ENCODE results near the gene SLCO1A2.
"Not testable (repeated sequence)": the region's sequence is repeated elsewhere in the genome, so short reads cannot be mapped to it uniquely, and the experiment has no call there.

SLCO1A2 gene, protein sequence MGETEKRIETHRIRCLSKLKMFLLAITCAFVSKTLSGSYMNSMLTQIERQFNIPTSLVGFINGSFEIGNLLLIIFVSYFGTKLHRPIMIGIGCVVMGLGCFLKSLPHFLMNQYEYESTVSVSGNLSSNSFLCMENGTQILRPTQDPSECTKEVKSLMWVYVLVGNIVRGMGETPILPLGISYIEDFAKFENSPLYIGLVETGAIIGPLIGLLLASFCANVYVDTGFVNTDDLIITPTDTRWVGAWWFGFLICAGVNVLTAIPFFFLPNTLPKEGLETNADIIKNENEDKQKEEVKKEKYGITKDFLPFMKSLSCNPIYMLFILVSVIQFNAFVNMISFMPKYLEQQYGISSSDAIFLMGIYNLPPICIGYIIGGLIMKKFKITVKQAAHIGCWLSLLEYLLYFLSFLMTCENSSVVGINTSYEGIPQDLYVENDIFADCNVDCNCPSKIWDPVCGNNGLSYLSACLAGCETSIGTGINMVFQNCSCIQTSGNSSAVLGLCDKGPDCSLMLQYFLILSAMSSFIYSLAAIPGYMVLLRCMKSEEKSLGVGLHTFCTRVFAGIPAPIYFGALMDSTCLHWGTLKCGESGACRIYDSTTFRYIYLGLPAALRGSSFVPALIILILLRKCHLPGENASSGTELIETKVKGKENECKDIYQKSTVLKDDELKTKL

DNA sequence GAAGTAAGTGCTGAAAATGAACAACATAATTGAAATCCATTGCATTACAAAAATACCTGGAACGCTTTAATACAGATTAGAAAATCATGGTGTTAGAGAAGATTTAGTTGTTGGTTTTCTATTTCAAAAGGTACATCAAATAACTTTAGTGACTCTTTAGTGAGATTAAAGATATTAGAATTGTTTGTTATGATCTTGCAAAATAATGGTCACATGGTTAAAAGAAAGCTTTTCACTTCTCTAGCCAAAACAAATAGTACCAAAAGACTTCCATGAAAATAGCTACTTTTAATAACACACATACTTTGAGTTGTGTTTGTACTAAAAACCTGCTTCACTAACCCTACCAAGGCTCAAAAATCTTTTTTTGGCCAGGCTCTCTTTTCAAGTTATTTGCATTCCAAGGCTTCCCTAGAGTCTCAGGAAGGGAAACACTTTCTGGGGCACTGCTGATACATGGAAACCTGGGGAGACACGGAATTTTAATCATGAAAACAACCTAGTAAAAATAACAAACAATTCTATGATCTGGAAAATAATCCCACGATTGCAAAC is at the start of gene SLCO1A2:
Gene SLCO1A2 (minus strand): TSS at position 147 of the 555 bp plus-strand sequence. CDS start 270 bp downstream, outside the sequence.
- no peak for DNase-seq

DNA sequence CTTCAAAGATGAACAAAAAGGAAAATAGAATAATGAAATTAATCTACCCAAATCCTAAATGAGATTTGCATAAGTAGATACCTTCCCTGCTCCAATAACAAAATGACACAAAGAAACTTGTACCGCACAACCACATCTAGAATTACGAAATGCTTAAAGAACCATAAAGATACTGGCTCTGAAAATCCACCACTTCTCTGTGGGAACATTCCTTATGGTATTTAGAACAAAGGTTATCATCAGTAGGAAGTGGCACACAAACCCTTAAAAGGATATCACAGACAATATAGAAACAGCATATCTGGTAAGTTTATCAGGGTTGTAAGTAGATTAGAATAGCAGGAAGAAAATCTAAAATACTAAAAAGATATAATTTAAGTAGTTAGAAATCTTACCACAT is 49.5 kb upstream of the SLCO1A2 start:
- no peak for DNase-seq

DNA sequence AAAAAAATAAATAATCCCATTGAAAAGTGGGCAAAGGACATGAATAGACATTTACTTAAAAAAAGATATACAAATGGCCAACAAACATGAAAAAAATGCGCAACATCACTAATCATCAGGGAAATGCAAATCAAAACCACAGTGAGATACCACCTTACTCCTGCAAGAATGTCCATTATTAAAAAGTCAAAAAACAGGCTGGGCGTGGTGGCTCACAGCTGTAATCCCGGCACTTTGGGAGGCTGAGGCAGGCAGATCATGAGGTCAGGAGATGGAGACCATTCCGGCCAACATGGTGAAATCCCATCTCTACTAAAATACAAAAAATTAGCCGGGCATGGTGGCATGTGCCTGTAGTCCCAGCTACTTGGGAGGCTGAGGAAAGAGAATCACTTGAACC is 46.6 kb upstream of the SLCO1A2 start:
- DNase-seq, result not testable (repeated sequence)

DNA sequence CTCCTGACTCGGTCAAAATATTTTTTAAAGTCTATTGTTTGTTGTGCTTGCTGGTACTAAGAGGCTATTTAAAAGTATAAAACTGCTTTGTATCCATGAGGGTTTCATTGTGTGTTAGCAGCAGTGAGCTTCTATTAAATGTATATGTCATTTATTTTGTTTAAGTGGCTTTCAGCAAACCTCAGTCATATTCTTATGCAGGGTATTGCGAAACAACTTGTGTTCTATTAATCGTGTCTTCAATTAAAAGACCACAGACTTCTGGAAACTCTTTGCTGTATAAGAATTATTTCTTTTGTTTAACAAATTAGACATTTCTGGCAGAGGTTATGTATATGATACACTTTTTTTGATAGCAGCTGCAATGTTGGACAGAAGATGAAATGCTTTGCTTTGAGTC is 44.5 kb upstream of the SLCO1A2 start:
- no peak for DNase-seq

DNA sequence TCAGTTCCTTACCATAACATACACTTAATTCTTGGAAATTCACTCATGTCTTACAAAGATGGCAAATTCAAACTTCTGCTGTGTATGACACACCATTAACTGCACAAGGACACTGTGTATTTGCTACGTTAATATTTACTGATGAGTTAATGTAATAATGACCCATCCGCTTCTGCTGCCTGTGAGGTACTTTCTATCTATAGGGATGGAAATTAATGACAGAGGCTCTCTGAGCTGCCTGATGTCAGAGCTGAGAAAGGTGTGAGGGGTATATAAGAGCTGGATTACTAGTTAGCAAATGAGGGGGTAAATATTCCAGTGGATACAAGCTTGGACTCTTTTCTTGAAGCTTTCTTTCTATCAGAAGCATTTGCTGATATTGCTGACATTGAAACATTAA is 37.9 kb upstream of the SLCO1A2 start, which contains the start of gene IAPP:
Gene IAPP (plus strand): TSS at position 301 of the 400 bp plus-strand sequence. CDS start 450 bp downstream, outside the sequence.
- no peak for DNase-seq

DNA sequence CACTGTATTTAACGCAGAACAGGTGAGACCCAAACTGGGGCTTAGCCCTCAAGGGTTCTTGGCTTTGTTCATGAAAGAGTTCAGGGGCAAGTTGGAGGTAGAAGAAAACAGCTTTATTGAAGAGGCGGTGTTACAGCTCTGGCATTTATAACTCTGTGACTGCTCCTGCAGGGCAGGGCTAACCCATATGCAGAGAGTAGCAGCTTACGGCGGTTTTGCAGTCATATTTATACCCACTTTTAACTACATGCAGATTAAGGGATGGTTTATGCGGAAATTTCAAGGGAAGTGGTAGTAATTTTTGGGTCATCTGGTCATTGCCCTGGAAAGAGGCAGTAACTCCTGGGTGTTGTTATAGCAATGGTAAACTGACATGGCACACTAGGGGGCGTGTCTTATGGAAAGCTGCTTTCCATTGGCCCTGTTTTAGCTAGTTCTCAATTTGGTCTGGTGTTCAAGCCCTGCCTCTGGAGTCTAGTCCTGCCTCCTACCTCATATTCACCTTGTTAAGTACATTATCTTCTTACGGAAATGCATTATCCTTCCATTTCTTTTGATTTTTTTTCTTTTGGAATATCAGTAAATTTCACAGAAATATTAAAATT is 36.2 kb upstream of the SLCO1A2 start:
- DNase-seq, result no peak

DNA sequence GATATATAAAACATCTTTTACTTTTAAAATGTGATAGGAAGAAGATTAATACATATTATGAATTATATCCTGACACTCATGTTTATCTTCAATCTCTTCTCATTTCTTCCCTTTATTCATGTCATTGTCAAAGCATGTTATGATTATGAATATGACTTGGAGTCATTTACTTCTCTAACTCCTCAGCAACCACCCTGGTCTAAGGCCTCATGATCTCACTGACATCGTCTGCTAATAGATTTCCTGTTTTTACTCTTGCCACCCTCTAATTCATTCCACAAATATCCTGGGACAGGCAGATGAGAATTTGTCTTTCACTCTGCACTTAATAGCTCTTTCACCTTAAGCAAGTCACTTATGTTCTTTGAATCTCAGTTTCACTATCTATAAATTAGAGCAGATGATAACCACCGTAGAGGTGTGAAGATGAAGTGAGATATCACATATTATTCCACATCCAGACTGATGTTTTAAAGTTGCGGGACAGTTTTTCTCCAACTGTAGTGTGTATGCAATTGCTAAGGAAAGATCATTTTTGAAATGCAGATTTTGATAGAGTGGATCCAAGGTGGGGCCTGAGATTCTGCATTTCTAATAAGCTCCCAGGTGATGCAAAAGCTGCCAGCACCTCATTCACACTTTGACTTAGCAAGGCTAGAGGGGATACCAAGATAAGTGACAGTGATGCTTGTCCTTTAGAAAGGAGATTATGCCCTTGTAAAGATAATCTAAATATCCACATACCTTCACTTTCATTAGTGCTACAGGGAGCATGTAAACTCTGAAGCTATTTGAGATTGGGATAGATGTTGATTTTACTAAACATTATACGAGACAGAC is 34.6 kb upstream of the SLCO1A2 start:
- no peak for DNase-seq

DNA sequence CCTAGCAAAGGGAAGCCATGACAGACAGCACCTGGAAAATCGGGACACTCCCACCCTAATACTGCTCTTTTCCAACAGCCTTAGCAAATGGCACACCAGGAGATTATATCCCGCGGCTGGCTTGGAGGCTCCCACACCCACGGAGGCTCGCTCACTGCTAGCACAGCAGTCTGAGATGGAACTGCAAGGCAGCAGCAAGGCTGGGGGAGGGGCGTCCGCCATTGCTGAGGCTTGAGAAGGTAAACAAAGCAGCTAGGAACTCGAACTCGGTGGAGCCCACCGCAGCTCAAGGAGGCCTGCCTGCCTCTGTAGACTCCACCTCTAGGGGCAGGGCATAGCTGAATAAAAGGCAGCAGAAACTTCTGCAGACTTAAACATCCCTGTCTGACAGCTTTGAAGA is 25.9 kb upstream of the SLCO1A2 start:
- DNase-seq, result not testable (repeated sequence)

DNA sequence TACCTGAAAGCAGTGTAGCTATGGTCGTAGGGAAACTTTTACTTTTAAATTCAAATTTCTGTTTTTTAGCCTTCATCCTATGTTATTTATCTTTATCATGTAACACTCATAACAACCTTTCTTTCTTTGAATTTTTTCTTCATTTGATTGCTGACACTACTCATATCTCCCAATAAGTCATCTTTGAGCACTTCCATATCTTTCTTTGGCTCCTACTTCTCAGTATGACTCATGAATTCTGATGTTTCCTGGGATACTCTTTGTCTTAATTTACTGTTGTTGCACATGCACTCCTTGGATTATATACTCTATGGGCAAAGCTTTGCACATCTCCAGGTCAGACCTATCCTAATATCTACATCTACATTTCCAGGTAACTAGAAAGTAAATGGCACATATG is 19.9 kb upstream of the SLCO1A2 start:
- DNase-seq, result no peak

DNA sequence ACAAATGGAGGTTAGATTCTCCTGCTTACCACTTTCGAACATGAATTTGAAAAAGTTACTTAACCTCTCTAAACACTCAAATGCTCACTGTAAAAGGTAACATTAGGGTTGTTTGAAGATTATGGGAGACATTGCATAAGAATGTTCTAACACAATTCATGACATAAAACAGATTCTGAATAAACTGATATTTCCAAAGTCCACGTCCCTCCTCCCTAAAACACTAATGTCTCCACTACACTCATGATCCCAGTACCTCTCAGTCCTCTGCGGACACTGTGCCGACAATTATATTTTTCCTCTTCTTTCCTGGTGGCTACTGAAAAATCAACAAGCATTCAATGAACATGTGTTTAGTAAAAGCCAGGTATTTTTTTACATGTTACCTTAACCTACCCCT is 19.2 kb upstream of the SLCO1A2 start:
- no peak for DNase-seq

DNA sequence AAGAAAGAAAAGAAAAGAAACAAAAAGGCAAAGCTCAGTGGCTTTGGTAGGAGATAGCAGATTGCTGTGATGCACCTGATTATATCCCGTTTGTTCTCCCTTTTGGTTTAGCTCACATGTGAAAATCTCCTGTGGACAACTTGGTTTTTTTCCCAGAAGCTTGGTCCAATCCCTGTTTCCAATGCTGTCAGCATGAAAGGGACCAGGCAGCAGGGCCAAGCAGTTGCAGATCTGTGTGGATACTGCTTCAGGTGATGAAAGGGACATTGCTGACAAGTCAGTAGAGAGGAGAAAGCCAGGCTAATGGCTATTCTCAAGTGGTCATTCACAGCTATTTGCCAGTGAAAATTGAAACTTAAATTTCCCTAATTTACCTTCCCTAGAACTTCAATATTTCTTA is 18.8 kb upstream of the SLCO1A2 start:
- no peak for DNase-seq

DNA sequence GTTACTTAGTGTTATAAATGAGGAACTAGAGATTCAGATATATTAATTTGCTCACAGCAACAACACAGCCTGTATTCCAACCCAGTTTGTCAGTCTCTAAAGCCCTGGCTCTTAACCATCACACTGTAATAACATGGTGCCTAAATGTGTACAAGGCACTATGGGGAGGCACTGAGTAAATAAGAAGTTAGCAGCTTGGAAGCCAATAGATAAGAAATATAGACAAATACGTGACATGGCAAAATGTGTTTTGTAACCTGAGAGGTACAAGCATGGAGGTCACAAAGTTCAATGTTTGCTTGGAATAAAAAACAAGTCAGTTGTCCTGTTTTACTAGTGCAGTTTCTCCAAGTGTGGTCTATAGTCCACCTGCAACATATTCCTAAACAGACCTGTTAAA is 16.3 kb upstream of the SLCO1A2 start:
- DNase-seq, result no peak

DNA sequence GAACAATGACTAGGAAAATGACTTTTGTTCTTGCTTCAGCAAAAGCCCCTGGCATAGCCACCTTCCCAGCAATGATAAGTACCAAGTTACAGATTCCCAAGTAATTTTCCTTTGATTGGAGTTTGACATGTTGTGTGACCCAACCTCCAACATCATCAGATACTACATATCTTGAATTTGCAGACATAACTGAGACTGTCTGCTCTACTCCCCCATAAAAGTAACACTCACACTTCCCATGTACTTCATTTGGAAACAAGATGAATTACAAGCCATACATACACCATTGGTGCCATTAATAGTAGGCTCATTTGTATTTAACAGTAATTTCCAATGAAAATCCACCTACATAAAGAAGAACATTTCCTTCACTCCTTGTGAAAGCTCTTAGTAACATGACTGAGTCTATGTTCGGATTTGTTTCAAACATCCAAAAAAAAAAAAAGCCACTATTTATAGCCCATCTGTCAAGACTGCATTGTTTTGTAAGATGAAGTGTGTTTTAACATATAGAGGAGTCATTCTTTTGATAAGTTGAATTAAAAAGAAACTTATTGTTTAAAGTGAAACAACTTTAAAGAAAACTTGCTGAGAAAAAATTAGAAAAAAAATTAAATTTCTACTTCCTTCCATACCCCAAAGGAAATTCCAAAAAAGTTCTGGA is 12.0 kb upstream of the SLCO1A2 start:
- no peak for DNase-seq

DNA sequence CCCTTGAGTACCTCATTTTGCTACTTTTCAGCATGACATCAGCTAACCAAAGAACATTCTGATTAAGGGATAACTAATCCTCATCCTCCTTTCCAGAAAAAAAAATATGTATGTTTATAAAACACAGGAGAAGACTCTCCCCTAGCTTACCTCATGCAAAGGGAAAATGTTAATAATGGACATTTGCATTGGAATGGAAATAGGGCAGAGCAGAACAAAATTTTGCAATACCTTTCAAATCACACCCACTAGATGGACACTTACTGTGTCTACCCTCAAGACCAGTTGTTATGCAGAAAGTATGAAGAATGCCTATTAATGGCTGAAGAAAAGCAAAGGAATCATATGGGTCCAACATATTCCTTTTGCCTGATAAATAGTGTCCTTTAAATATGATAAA is 8.9 kb upstream of the SLCO1A2 start:
- no peak for DNase-seq

DNA sequence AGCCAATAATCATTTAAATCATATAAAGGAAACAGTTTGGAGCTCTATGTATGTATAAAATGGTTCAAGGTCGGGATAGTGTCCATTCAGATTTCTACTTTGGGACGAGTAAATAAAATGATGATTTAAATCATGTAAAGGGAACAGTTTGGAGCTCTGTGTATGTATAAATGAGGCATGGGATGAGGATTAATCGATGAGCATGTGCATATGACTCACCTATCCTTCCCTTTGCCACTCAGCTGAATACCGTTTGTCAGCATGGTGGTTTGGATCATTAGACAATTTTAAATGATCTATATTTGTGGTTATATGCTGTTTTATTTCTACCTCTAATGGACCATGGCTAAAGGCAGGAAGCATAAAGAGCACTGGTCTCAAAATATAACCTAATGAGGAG is 7.1 kb upstream of the SLCO1A2 start:
- DNase-seq, result no peak

DNA sequence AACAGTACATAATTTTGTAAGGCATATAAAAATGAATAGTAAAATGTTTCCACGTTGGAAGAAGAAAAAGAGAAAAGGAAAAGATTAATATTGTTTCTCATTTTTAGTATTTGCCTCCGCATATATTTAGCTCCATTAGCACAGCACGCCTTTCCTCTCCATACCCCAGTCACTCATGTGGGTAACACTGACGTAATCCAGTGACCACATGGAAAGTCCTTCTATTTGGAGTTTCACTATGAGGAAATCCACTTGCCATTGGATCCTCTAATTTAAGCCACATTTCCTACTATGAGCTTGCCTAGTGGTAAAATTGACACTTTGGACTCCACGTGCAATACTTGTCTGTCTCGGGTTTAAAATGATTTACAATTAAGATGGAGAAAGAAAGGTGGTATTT is 5.7 kb upstream of the SLCO1A2 start:
- no peak for DNase-seq

DNA sequence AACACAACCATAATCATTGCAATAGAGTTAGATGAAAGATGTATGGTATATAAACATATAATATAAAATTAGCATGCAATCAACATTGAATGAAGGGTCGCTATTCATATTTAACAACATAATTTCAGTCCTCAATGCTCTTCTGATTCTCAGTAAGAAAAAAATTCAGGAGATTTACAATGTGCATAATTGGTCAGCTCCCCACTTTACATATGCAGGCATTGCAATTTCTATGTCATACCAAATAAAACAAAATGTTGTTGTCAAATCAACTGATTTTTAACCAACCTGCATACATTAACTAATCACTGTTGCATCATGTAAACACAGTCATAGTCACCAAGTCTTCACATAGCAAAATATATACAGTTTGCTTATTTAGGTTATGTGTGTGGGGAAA is 5.2 kb upstream of the SLCO1A2 start:
- DNase-seq, result no peak

DNA sequence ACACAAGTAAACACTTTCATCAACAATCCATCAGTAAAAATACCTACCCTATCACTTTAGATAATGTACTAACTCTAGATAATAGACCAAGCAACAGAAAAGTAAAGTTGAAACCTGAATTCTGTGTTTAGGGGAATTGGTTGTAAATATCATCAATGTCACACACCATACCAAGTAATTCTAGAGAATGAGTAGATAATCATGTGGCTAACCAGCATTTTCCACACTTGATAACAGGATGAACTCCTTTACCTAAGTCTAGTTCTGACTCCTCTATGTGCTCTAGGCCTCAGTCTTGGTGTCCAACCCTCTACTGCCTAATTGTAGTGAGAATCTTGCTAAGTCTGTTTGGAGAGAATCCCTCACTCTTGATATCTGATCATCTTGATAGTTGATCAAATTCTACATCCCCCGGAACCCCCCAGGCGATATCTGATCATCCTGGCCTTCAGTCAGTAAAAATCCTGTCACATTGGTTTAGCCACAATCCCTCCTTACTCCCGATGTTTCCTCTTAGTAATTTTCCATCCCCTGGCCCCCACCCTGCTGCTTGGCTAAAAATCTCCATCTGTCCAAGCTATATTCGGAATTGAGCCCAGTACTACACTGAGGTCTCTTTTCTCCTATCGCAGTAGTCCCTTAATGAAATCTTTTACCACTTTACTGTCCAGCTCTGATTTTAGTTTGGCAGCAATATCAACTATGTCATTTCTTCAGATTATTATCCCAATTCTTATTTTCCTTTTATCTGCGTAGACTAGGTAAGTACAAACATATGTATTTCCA is 3.4 kb upstream of the SLCO1A2 start:
- DNase-seq, result no peak

DNA sequence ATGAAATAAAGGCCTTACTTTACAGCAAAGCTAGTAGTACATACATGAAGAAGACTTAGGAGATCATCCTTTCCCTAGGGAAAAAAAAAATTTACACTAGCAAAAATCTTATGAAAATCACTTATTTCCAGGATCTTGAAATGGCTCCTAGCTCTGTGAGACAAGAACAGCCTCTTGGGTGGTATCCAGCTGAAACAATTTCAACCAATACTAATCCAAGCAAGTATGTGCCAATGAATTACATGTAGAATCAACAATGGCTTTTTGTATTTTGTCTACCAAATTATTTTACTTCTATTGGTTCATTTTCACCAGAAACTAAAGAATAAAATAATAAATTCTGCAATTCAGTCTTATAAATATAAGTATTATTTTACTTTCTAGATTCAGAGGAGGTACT is 2.7 kb upstream of the SLCO1A2 start:
- DNase-seq, result no peak

DNA sequence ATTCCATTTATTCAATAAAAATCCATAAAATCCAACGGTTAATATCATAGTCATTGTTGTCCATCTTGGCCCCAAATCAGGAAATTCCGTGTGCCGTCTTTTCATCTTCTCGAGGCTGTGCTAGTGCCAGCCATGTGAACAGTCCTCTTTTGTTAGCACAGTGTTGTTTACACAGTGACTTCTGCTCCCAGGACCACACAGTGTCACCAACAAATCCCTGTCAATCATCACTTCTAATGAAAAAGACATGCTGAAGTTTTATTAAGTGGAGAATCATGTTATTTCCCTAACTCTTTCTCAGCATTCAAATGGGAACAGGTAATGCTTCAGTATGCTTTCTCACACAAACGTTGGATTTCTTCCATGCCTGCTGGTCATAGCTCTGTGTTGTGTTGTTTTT is 1.9 kb upstream of the SLCO1A2 start:
- DNase-seq, result no peak

DNA sequence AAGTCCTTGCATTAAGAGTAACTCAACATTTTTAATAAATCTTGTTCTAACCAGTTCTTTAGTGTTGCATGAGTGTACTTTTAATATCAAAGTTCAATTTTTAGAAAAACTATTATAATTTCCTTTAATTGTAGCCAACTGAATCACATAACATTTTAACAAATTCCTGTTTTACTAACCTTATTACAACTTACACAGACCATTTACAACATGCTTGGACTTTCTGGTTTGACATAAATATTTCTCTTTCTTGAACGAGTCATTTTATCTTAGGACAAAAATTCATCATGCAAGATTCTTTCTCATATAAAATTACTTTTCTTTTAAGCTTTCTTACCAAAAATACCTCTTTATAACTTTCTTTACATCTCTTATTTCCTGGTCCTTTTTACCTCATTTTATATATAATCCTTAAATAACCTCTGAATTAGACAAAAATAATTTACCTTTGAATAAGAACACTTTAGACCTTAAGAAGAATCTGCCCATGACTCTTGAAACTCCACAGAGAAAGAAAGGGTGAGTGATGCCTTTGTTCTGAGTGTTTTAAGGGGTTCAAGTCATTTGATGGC is 3.9 kb downstream of the SLCO1A2 start:
- DNase-seq, result no peak

All from NCI-H1048 (cell line).